Osteoblast (primary cell): ENCODE data around the gene MATR3. TPM values are rescaled to one million over a fixed set of nuclear protein-coding genes. Genes with fewer than 3 reads are reported as not detected.

Source experiments
- DNase-seq: peaks from one replicate; pipeline ENCODE4 v3.0.0; 2011; ENCODE audit warnings: low spot score, mixed read lengths; ENCODE audit not compliant: insufficient read length; ENCODE audit errors: missing footprints
- H2AFZ ChIP-seq: 2 replicates; pipeline ENCODE4 v1.6.0; 2011; ENCODE audit warnings: mild to moderate bottlenecking, low read length
- H3K27ac ChIP-seq: 2 replicates; pipeline ENCODE4 v1.5.1; 2011; ENCODE audit warnings: mild to moderate bottlenecking, low read depth, low read length, moderate library complexity
- H3K27me3 ChIP-seq: 2 replicates; pipeline ENCODE4 v1.6.0; 2012; ENCODE audit warnings: mild to moderate bottlenecking, control low read depth, inconsistent platforms, low read length, moderate library complexity; ENCODE audit not compliant: insufficient read depth
- H3K36me3 ChIP-seq: 2 replicates; pipeline ENCODE4 v1.5.1; 2011; ENCODE audit warnings: mild to moderate bottlenecking, low read length, control low read depth, moderate library complexity; ENCODE audit not compliant: insufficient read depth
- H3K4me1 ChIP-seq: 2 replicates; pipeline ENCODE4 v1.5.1; 2011; ENCODE audit warnings: mild to moderate bottlenecking, low read length, control low read depth, moderate library complexity; ENCODE audit not compliant: insufficient read depth
- H3K4me2 ChIP-seq: 2 replicates; pipeline ENCODE4 v1.6.0; 2011; ENCODE audit warnings: mild to moderate bottlenecking, low read length; ENCODE audit not compliant: insufficient read depth
- H3K4me3 ChIP-seq: fragments of 200-600 bp; sonication (generic); 3 replicates; pipeline ENCODE4 v1.5.1; 2012; ENCODE audit warnings: mild to moderate bottlenecking, low read length, inconsistent platforms; ENCODE audit not compliant: insufficient read depth
- H3K79me2 ChIP-seq: 2 replicates; pipeline ENCODE4 v1.6.0; 2012; ENCODE audit warnings: mild to moderate bottlenecking, low read length, control low read depth, inconsistent platforms; ENCODE audit not compliant: insufficient read depth
- H3K9me3 ChIP-seq: 2 replicates; pipeline ENCODE4 v1.5.1; 2011; ENCODE audit warnings: low read depth, low read length, control low read depth
- H4K20me1 ChIP-seq: 2 replicates; pipeline ENCODE4 v1.6.0; 2012; ENCODE audit warnings: mild to moderate bottlenecking, low read length, control low read depth; ENCODE audit not compliant: insufficient read depth
- total RNA-seq: library from RNA; depleted of rRNA; stranded (reverse); fragments of >200 nt; gene quantifications from 2 replicates; pipeline ENCODE4 v1.2.3, GENCODE V29; 2012
- TF ChIP-seq, protein P1 (sequence below): IDR thresholded peaks from 2 replicates; pipeline ENCODE4 v1.5.1; 2011; ENCODE audit warnings: mild to moderate bottlenecking, low read depth, low read length, moderate library complexity; ENCODE audit errors: extremely low read depth

MATR3 gene
- total RNA-seq, 1 donor, result 284 TPM

DNA sequence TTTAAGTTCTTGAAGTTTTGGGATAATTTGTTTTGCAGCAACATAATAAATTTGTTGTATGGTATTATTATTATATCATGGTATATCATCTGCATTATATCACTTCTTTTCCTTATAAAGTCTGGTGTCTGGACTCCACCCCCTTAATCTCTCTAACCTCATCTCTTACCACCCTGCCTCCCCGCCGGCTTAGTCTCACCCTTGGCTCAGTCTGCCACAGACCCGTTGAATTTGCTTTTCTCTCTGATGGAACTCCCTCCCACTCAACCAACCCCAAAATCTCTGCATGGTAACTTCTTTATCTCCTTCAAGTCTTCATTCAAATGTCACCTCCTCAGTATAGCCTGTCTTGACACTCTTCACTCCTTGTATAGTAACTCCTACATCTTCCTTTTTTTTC lies 29.6 kb upstream of the MATR3 start:
- H2AFZ ChIP-seq, result peak overlapping the region; percentile 49

DNA sequence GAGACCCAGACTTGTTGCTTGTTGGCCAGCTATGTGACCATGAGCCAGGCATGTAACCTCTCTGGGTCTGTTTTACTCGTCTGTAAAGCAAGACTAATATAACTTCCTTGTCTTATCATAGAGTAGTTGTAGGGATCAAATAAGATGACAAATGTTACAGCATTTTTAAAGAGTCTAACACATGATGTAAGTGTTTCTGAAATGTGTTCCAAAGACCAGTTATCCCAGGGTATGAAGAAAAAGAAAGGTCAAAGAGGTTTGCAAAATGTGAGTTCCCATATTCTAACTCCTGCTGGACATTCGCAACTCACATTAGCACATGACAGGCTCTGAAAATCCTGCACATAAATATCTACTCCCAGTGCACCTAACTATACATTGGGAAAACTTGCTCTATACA lies 28.5 kb upstream of the MATR3 start:
- Histone ChIP-seq H3K9me3 (no peaks in the 10 kb centered on the region), H3K4me2 (no peak overlapping the region), H3K36me3 (no peaks in the 10 kb centered on the region)

More for the DNA sequence above, 29.6 kb upstream of the MATR3 start:
- Histone ChIP-seq H3K27ac (no peak overlapping the region), H3K36me3 (no peaks in the 10 kb centered on the region), H3K4me2 (no peak overlapping the region), H3K4me1 (peaks cover 11% of the 10 kb centered on the region), H3K27me3 (no peaks in the 10 kb centered on the region), H3K9me3 (no peaks in the 10 kb centered on the region), H4K20me1 (no peaks in the 10 kb centered on the region), H3K79me2 (no peaks in the 10 kb centered on the region), H3K4me3 (no peak overlapping the region)
- DNase-seq, result no peak
- TF ChIP-seq, protein P1, sequence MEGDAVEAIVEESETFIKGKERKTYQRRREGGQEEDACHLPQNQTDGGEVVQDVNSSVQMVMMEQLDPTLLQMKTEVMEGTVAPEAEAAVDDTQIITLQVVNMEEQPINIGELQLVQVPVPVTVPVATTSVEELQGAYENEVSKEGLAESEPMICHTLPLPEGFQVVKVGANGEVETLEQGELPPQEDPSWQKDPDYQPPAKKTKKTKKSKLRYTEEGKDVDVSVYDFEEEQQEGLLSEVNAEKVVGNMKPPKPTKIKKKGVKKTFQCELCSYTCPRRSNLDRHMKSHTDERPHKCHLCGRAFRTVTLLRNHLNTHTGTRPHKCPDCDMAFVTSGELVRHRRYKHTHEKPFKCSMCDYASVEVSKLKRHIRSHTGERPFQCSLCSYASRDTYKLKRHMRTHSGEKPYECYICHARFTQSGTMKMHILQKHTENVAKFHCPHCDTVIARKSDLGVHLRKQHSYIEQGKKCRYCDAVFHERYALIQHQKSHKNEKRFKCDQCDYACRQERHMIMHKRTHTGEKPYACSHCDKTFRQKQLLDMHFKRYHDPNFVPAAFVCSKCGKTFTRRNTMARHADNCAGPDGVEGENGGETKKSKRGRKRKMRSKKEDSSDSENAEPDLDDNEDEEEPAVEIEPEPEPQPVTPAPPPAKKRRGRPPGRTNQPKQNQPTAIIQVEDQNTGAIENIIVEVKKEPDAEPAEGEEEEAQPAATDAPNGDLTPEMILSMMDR, result no peak

DNA sequence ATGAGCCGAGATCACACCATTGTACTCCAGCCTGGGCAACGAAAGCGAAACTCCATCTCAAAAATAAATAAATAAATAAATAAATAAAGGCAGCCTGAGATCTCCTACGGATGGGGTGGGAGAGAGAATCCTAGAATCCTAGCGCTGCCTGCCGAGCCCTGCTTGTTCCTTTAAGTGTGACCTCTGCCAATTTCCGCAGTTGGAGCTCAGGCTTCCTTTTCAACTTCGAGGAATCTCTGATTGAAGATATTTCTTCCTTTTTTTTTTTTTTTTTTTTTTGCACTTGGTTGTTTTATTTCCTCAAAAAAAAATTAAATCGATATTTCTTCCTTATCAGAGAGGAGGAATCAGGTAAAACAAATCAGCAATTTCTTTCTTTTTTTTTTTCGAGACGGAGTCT lies 27.3 kb upstream of the MATR3 start:
- H3K27me3 ChIP-seq, result no peaks in the 10 kb centered on the region
- no peak overlapping the region for H3K4me2 ChIP-seq
- H3K4me1 ChIP-seq, result peaks cover 17% of the 10 kb centered on the region
- H2AFZ ChIP-seq, result no peak overlapping the region
- no peak overlapping the region for H3K4me3 ChIP-seq
- no peaks in the 10 kb centered on the region for H4K20me1 ChIP-seq
- H3K79me2 ChIP-seq, result no peaks in the 10 kb centered on the region
- no peaks in the 10 kb centered on the region for H3K9me3 ChIP-seq
- TF ChIP-seq, protein P1, result no peak
- DNase-seq, result no peak
- H3K36me3 ChIP-seq, result no peaks in the 10 kb centered on the region
- no peak overlapping the region for H3K27ac ChIP-seq

More for the DNA sequence above, 28.5 kb upstream of the MATR3 start:
- Histone ChIP-seq H3K4me1 (peaks cover 11% of the 10 kb centered on the region), H2AFZ (no peak overlapping the region), H3K79me2 (no peaks in the 10 kb centered on the region), H3K4me3 (no peak overlapping the region), H4K20me1 (no peaks in the 10 kb centered on the region), H3K27ac (no peak overlapping the region), H3K27me3 (no peaks in the 10 kb centered on the region)
- DNase-seq, result no peak
- TF ChIP-seq, protein P1, result no peak

DNA sequence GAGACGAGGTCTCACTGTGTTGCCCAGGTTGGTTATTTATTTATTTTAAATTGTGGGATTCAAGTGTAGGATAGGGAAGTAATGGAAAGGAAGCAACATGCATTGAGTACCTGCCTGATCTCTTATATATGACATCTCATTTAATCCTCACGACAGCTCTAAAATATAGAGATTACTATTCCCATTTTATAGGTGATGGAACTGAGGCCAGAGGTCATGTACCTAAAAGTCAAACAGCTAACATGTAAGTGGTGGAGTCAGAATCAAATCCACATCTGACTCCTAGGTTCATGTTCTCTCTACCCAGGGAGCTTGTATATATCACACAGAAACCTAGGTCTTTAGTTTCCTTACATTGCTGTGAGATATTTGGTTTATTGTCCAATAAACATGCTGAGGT lies 26.1 kb upstream of the MATR3 start:
- H3K9me3 ChIP-seq, result no peaks in the 10 kb centered on the region
- H3K4me3 ChIP-seq, result no peak overlapping the region
- TF ChIP-seq, protein P1, result no peak
- no peak overlapping the region for H3K27ac ChIP-seq
- DNase-seq, result no peak
- no peaks in the 10 kb centered on the region for H4K20me1 ChIP-seq
- H3K79me2 ChIP-seq, result no peaks in the 10 kb centered on the region
- H3K27me3 ChIP-seq, result no peaks in the 10 kb centered on the region
- H3K4me2 ChIP-seq, result no peak overlapping the region
- H2AFZ ChIP-seq, result no peak overlapping the region
- peaks cover 18% of the 10 kb centered on the region for H3K4me1 ChIP-seq
- no peaks in the 10 kb centered on the region for H3K36me3 ChIP-seq
